GM23338 (cell line): ENCODE results near the gene ZC3H14. TPM values are rescaled to one million over a fixed set of nuclear protein-coding genes. Genes with fewer than 3 reads are reported as not detected.
A peak's percentile ranks its signal among the peaks of the same experiment; 100 is the strongest.

Experiments used
- ATAC-seq: fragments of 200-7000 bp; cut with Tn5 transposase; 3 replicates; pipeline ENCODE4 v1.9.1; 2020
- DNase-seq: peaks from one replicate; pipeline ENCODE4 v3.0.0-alpha.2; 2015; ENCODE audit warnings: low spot score
- H2AFZ ChIP-seq: fragments of 200-600 bp; sonication (generic); 2 replicates; pipeline ENCODE4 v1.8.0; 2016; ENCODE audit warnings: antibody characterized with exemption, mild to moderate bottlenecking, moderate library complexity
- H3F3A ChIP-seq: fragments of 200-600 bp; sonication (generic); replicated peaks from 2 replicates; pipeline ENCODE4 v1.8.0; 2017; ENCODE audit warnings: antibody characterized with exemption, mixed run types, low read depth
- H3K27ac ChIP-seq: fragments of 200-600 bp; sonication (generic); 2 replicates; pipeline ENCODE4 v1.6.1; 2016; ENCODE audit warnings: low read depth
- H3K27me3 ChIP-seq: fragments of 200-600 bp; sonication (generic); 2 replicates; pipeline ENCODE4 v1.8.0; 2016; ENCODE audit warnings: mild to moderate bottlenecking, mixed run types, moderate library complexity; ENCODE audit not compliant: insufficient read depth
- H3K36me3 ChIP-seq: fragments of 200-600 bp; sonication (generic); 2 replicates; pipeline ENCODE4 v1.8.0; 2016; ENCODE audit warnings: mild to moderate bottlenecking; ENCODE audit not compliant: insufficient read depth
- H3K4me1 ChIP-seq: fragments of 200-600 bp; sonication (generic); 2 replicates; pipeline ENCODE4 v1.8.0; 2016; ENCODE audit warnings: mild to moderate bottlenecking, moderate library complexity; ENCODE audit not compliant: insufficient read depth
- H3K4me2 ChIP-seq: fragments of 200-600 bp; sonication (generic); 2 replicates; pipeline ENCODE4 v1.7.1; 2017; ENCODE audit warnings: mixed run types
- H3K4me3 ChIP-seq: fragments of 200-600 bp; sonication (generic); 2 replicates; pipeline ENCODE4 v1.6.1; 2016; ENCODE audit warnings: mixed run types
- H3K79me2 ChIP-seq: fragments of 200-600 bp; sonication (generic); replicated peaks from 2 replicates; pipeline ENCODE4 v1.8.0; 2017; ENCODE audit warnings: mild to moderate bottlenecking; ENCODE audit not compliant: insufficient read depth
- H3K9me2 ChIP-seq: fragments of 200-600 bp; sonication (generic); 2 replicates; pipeline ENCODE4 v1.8.0; 2017; ENCODE audit not compliant: insufficient read depth
- H4K20me1 ChIP-seq: fragments of 200-600 bp; sonication (generic); replicated peaks from 2 replicates; pipeline ENCODE4 v1.8.0; 2017; ENCODE audit warnings: mild to moderate bottlenecking; ENCODE audit not compliant: insufficient read depth
- H3K27ac Mint-ChIP-seq: 2 replicates; pipeline ENCODE4 v1.8.0; 2020; ENCODE audit warnings: inconsistent platforms, mild to moderate bottlenecking, moderate library complexity, mixed read lengths
- H3K27me3 Mint-ChIP-seq: 3 replicates; pipeline ENCODE4 v1.8.0; 2022; ENCODE audit warnings: low read depth, mild to moderate bottlenecking, moderate library complexity, mixed read lengths, inconsistent platforms; ENCODE audit not compliant: insufficient read depth, poor library complexity
- H3K36me3 Mint-ChIP-seq: 3 replicates; pipeline ENCODE4 v1.8.0; 2021; ENCODE audit warnings: low read depth, mild to moderate bottlenecking, inconsistent platforms, moderate library complexity, mixed read lengths
- H3K4me1 Mint-ChIP-seq: 3 replicates; pipeline ENCODE4 v1.8.0; 2020; ENCODE audit warnings: mild to moderate bottlenecking, inconsistent platforms, mixed read lengths
- H3K4me3 Mint-ChIP-seq: 3 replicates; pipeline ENCODE4 v1.8.0; 2021; ENCODE audit warnings: moderate library complexity, mild to moderate bottlenecking, inconsistent platforms, mixed read lengths
- H3K9me3 Mint-ChIP-seq: 3 replicates; pipeline ENCODE4 v1.8.0; 2020; ENCODE audit warnings: moderate library complexity, mild to moderate bottlenecking, inconsistent platforms, mixed read lengths
- CTCF ChIP-seq, 2 experiments: fragments of 200-600 bp in 1 of 2; sonication (generic) in 1 of 2; conservative IDR thresholded peaks; 2 replicates each; pipeline versions ENCODE4 v1.5.1 to v1.6.1; 2016 to 2017; ENCODE audit warnings: antibody characterized with exemption in 2 of 2, low read depth in 2 of 2, mild to moderate bottlenecking in 2 of 2, moderate library complexity in 1 of 2
- ETS1 ChIP-seq: IDR thresholded peaks from 2 replicates; pipeline ENCODE4 v1.6.1; 2016; ENCODE audit warnings: antibody characterized with exemption
- ZNF462 ChIP-seq: fragments of 250-450 bp; sonication (Bioruptor Pico); IDR thresholded peaks from 2 replicates; pipeline ENCODE4 v1.5.0; 2020; ENCODE audit warnings: mild to moderate bottlenecking, moderate library complexity
- polyA plus RNA-seq: library from polyadenylated mRNA; unstranded; fragments of >200 nt; fragmentation: Nextera tagmentation; extraction: Ambion mirVana; gene quantifications from 2 replicates; pipeline ENCODE4 v1.2.1, GENCODE V29; 2016
- total RNA-seq: library from RNA; depleted of rRNA; stranded (reverse); fragments of >200 nt; shearing (Covaris generic); gene quantifications from 2 replicates; pipeline ENCODE4 v1.2.3, GENCODE V29; 2014

The ZC3H14 gene
- total and polyA plus RNA-seq, 2 experiments from 2014 or later: 63.2 to 87.9 TPM

GRCh38 chr14:88628462-88628861, 65.6 kb downstream of the ZC3H14 start (continued):
- TF ChIP-seq ZNF462 (CRISPR knock-in tag) (no peak), ETS1 (no peak), CTCF (conservative IDR thresholded peaks at IDR 0.05; ENCODE audit: low read depth in 2 of 2) (no peak)

- Mint-ChIP-seq H3K4me3 (no peak overlapping the region), H3K4me1 (no peaks in the 10 kb centered on the region; the same call in 2 of the 3 replicates), H3K9me3 (no peaks in the 10 kb centered on the region), H3K27me3 (no peaks in the 10 kb centered on the region), H3K27ac (no peak overlapping the region), H3K36me3 (no peaks in the 10 kb centered on the region)
- no peaks in the 10 kb centered on the region for H3K9me2 ChIP-seq
- ATAC-seq (peak; percentile 26; the same call in 1 of the 3 replicates), DNase-seq (no peak)
- 0 out of 2 replicates have a peak overlapping the region, but pooled peaks have one; percentile 64 for H2AFZ ChIP-seq
- H4K20me1 ChIP-seq: no peaks in the 10 kb centered on the region
- no peak overlapping the region for H3K27ac ChIP-seq
- no peaks in the 10 kb centered on the region for H3K27me3 ChIP-seq
- H3F3A ChIP-seq: no peaks in the 10 kb centered on the region
- no peaks in the 10 kb centered on the region for H3K4me1 ChIP-seq
- no peaks in the 10 kb centered on the region for H3K79me2 ChIP-seq
- H3K36me3 ChIP-seq: no peaks in the 10 kb centered on the region
- no peak overlapping the region for H3K4me2 ChIP-seq
- no peak overlapping the region for H3K4me3 ChIP-seq
- no peak for TF ChIP-seq CTCF (conservative IDR thresholded peaks at IDR 0.05; ENCODE audit: low read depth in 2 of 2)
Measured at GRCh38 chr14:88630565-88630964, 67.7 kb downstream of the ZC3H14 start.
